HEK293 (cell line): Measurements from ENCODE around the gene PGBD4.

ENCODE experiments used
- CTCF ChIA-PET: fragments of 350-600 bp; formaldehyde crosslinking; extraction: SDS; loops from one replicate; lab custom pipeline; 2021; ENCODE audit warnings: antibody characterized with exemption; lab: Yijun Ruan, JAX
- POLR2A ChIA-PET: fragments of 300-600 bp; formaldehyde crosslinking; extraction: SDS; loops from one replicate; lab custom pipeline; 2020; ENCODE audit warnings: antibody characterized with exemption, inconsistent platforms; lab: Yijun Ruan, JAX
- H3K27ac ChIP-seq: fragments of 200-500 bp; sonication (Bioruptor generic); 2 replicates; pipeline ENCODE4 v1.5.1; 2014; ENCODE audit warnings: low read depth, low read length, control low read depth, inconsistent platforms; ENCODE audit errors: extremely low read depth
- H3K36me3 ChIP-seq, 2 experiments: fragments of 200-500 bp in 1 of 2; sonication (Bioruptor generic) in 1 of 2; 1 replicate in 1 of 2; 2 replicates in 1 of 2; pipeline ENCODE4 v1.5.1; 2014 to 2017; ENCODE audit warnings: inconsistent platforms in 2 of 2, low read length in 2 of 2; ENCODE audit not compliant: control insufficient read depth in 2 of 2, insufficient read depth in 1 of 2
- H3K4me1 ChIP-seq: fragments of 200-500 bp; sonication (Bioruptor generic); 2 replicates; pipeline ENCODE4 v1.5.1; 2014; ENCODE audit warnings: mild to moderate bottlenecking, low read length, inconsistent platforms; ENCODE audit not compliant: control insufficient read depth, insufficient read depth
- H3K4me3 ChIP-seq: 2 replicates; pipeline ENCODE4 v1.5.1; 2011; ENCODE audit warnings: low read depth, mild to moderate bottlenecking, control low read depth, low read length, moderate library complexity
- H3K9me3 ChIP-seq: fragments of 200-500 bp; sonication (Bioruptor generic); 2 replicates; pipeline ENCODE4 v1.5.1; 2014; ENCODE audit warnings: low read depth, low read length, inconsistent platforms; ENCODE audit not compliant: control insufficient read depth, insufficient read depth
- GLIS2 ChIP-seq: fragments of 450-650 bp; formaldehyde crosslinking; IDR thresholded peaks from 2 replicates; pipeline ENCODE4 v1.5.1; 2016; ENCODE audit warnings: missing biosample characterization, missing genetic modification characterization
- INSM2 ChIP-seq: fragments of 450-650 bp; formaldehyde crosslinking; IDR thresholded peaks from 2 replicates; pipeline ENCODE4 v1.5.1; 2016; ENCODE audit warnings: missing biosample characterization, missing genetic modification characterization
- SCRT1 ChIP-seq: fragments of 450-650 bp; formaldehyde crosslinking; IDR thresholded peaks from 2 replicates; pipeline ENCODE4 v1.5.1; 2016; ENCODE audit warnings: missing biosample characterization, missing genetic modification characterization, borderline replicate concordance
- SP7 ChIP-seq: fragments of 450-650 bp; formaldehyde crosslinking; IDR thresholded peaks from 2 replicates; pipeline ENCODE4 v1.5.1; 2016; ENCODE audit warnings: missing biosample characterization, missing genetic modification characterization
- TRIM28 ChIP-seq: IDR thresholded peaks from 2 replicates; pipeline ENCODE4 v1.6.1; 2011; ENCODE audit warnings: low read length, control low read depth, borderline replicate concordance
- ZBTB21 ChIP-seq: fragments of 450-650 bp; formaldehyde crosslinking; IDR thresholded peaks from 2 replicates; pipeline ENCODE4 v1.5.1; 2017; ENCODE audit warnings: missing biosample characterization, missing genetic modification characterization
- ZFP3 ChIP-seq: fragments of 450-650 bp; formaldehyde crosslinking; IDR thresholded peaks from 2 replicates; pipeline ENCODE4 v1.5.1; 2016; ENCODE audit warnings: low read depth, missing biosample characterization, missing genetic modification characterization
- ZFP69B ChIP-seq: fragments of 450-650 bp; formaldehyde crosslinking; IDR thresholded peaks from 2 replicates; pipeline ENCODE4 v1.5.1; 2016; ENCODE audit warnings: missing biosample characterization, missing genetic modification characterization
- ZNF175 ChIP-seq: fragments of 450-650 bp; formaldehyde crosslinking; IDR thresholded peaks from 2 replicates; pipeline ENCODE4 v1.5.1; 2016; ENCODE audit warnings: missing biosample characterization, missing genetic modification characterization
- ZNF2 ChIP-seq: fragments of 450-650 bp; formaldehyde crosslinking; IDR thresholded peaks from 2 replicates; pipeline ENCODE4 v1.5.1; 2016; ENCODE audit warnings: missing biosample characterization, missing genetic modification characterization
- ZNF248 ChIP-seq: fragments of 450-650 bp; formaldehyde crosslinking; IDR thresholded peaks from 2 replicates; pipeline ENCODE4 v1.5.1; 2017; ENCODE audit warnings: missing biosample characterization, missing genetic modification characterization
- ZNF280C ChIP-seq: fragments of 450-650 bp; formaldehyde crosslinking; IDR thresholded peaks from 2 replicates; pipeline ENCODE4 v1.5.1; 2016; ENCODE audit warnings: missing biosample characterization, missing genetic modification characterization
- ZNF335 ChIP-seq: fragments of 450-650 bp; formaldehyde crosslinking; conservative IDR thresholded peaks from 2 replicates; pipeline ENCODE4 v1.5.1; 2016; ENCODE audit warnings: missing biosample characterization, missing genetic modification characterization
- ZNF366 ChIP-seq: fragments of 450-650 bp; formaldehyde crosslinking; conservative IDR thresholded peaks from 2 replicates; pipeline ENCODE4 v1.5.1; 2016; ENCODE audit warnings: missing biosample characterization, missing genetic modification characterization
- ZNF391 ChIP-seq: fragments of 450-650 bp; formaldehyde crosslinking; IDR thresholded peaks from 2 replicates; pipeline ENCODE4 v1.5.1; 2016; ENCODE audit warnings: low read depth, missing biosample characterization, missing genetic modification characterization, borderline replicate concordance
- ZNF426 ChIP-seq: fragments of 450-650 bp; formaldehyde crosslinking; IDR thresholded peaks from 2 replicates; pipeline ENCODE4 v1.5.1; 2017; ENCODE audit warnings: missing biosample characterization, missing genetic modification characterization, mild to moderate bottlenecking, inconsistent platforms, moderate library complexity
- ZNF449 ChIP-seq: fragments of 450-650 bp; formaldehyde crosslinking; IDR thresholded peaks from 2 replicates; pipeline ENCODE4 v1.5.1; 2017; ENCODE audit warnings: missing biosample characterization, mild to moderate bottlenecking, missing genetic modification characterization, moderate library complexity
- ZNF530 ChIP-seq: fragments of 450-650 bp; formaldehyde crosslinking; IDR thresholded peaks from 2 replicates; pipeline ENCODE4 v1.5.1; 2016; ENCODE audit warnings: low read depth, missing biosample characterization, missing genetic modification characterization
- ZNF555 ChIP-seq: fragments of 450-650 bp; formaldehyde crosslinking; conservative IDR thresholded peaks from 2 replicates; pipeline ENCODE4 v1.5.1; 2017; ENCODE audit warnings: missing biosample characterization, mild to moderate bottlenecking, missing genetic modification characterization, inconsistent platforms
- ZNF701 ChIP-seq: fragments of 450-650 bp; formaldehyde crosslinking; IDR thresholded peaks from 2 replicates; pipeline ENCODE4 v1.5.1; 2016; ENCODE audit warnings: missing biosample characterization, missing genetic modification characterization
- ZSCAN18 ChIP-seq: fragments of 450-650 bp; formaldehyde crosslinking; IDR thresholded peaks from 2 replicates; pipeline ENCODE4 v1.5.1; 2016; ENCODE audit warnings: missing biosample characterization, missing genetic modification characterization
- TF ChIP-seq, protein P1 (sequence below): fragments of 450-650 bp; formaldehyde crosslinking; IDR thresholded peaks from 2 replicates; pipeline ENCODE4 v1.5.1; 2016; ENCODE audit warnings: missing biosample characterization, missing genetic modification characterization
- TF ChIP-seq, protein P2 (sequence below): fragments of 450-650 bp; IDR thresholded peaks from 2 replicates; pipeline ENCODE4 v1.5.1; 2018; ENCODE audit warnings: missing biosample characterization, mild to moderate bottlenecking, missing genetic modification characterization

Gene PGBD4

GRCh38 chr15:34065941-34066340, 35.9 kb upstream of the PGBD4 start:
- no peak for TF ChIP-seq ZFP3
- no peak for TF ChIP-seq ZSCAN18 (tag by site-specific recombination)
- no peak for TF ChIP-seq ZNF449 (tag by site-specific recombination)
- TF ChIP-seq, protein P1, sequence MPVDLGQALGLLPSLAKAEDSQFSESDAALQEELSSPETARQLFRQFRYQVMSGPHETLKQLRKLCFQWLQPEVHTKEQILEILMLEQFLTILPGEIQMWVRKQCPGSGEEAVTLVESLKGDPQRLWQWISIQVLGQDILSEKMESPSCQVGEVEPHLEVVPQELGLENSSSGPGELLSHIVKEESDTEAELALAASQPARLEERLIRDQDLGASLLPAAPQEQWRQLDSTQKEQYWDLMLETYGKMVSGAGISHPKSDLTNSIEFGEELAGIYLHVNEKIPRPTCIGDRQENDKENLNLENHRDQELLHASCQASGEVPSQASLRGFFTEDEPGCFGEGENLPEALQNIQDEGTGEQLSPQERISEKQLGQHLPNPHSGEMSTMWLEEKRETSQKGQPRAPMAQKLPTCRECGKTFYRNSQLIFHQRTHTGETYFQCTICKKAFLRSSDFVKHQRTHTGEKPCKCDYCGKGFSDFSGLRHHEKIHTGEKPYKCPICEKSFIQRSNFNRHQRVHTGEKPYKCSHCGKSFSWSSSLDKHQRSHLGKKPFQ (tag by site-specific recombination) = no peak
- no peak for TF ChIP-seq ZNF335
- no peak for TF ChIP-seq ZNF175 (tag by site-specific recombination)
- TF ChIP-seq ZNF366 (tag by site-specific recombination) = no peak
- no peak for TF ChIP-seq TRIM28
- TF ChIP-seq ZFP69B (tag by site-specific recombination) = no peak
- H3K9me3 ChIP-seq = no peaks in the 10 kb centered on the region
- no peak overlapping the region for H3K27ac ChIP-seq
- ChIA-PET CTCF (no interaction called here), POLR2A (interaction anchor here (0.6 kb wide), 1 partner anchor 24 kb away, joined by 6 read pairs; no protein-coding TSS in a partner anchor)
- no peak overlapping the region for H3K4me3 ChIP-seq
- no peaks in the 10 kb centered on the region for H3K4me1 ChIP-seq
- H3K36me3 ChIP-seq = no peaks in the 10 kb centered on the region

- ChIA-PET CTCF (no interaction called here), POLR2A (no interaction called here)
- no peaks in the 10 kb centered on the region for H3K4me1 ChIP-seq
- H3K36me3 ChIP-seq = no peaks in the 10 kb centered on the region
- no peak overlapping the region for H3K27ac ChIP-seq
- H3K4me3 ChIP-seq = no peak overlapping the region
- TF ChIP-seq ZNF391 (tag by site-specific recombination) (no peak), ZBTB21 (no peak), ZNF555 (tag by site-specific recombination) (no peak), SP7 (no peak)
- TF ChIP-seq, all 188 proteins: peak for 0
- H3K9me3 ChIP-seq = no peaks in the 10 kb centered on the region
Measured at GRCh38 chr15:34070003-34070402, 31.9 kb upstream of the PGBD4 start.

- Histone ChIP-seq H3K36me3 (no peaks in the 10 kb centered on the region), H3K4me1 (no peaks in the 10 kb centered on the region), H3K4me3 (no peak overlapping the region), H3K27ac (no peak overlapping the region), H3K9me3 (no peaks in the 10 kb centered on the region)
- ChIA-PET POLR2A (no interaction called here), CTCF (no interaction called here)
- TF ChIP-seq INSM2 (tag by site-specific recombination) (no peak), ZNF280C (tag by site-specific recombination) (no peak), ZBTB21 (no peak), GLIS2 (no peak), ZNF366 (tag by site-specific recombination) (no peak), ZNF701 (no peak), ZNF530 (tag by site-specific recombination) (no peak), ZNF248 (tag by site-specific recombination) (no peak), SCRT1 (no peak), ZNF426 (tag by site-specific recombination) (no peak), ZNF2 (tag by site-specific recombination) (no peak)
- TF ChIP-seq, protein P2, sequence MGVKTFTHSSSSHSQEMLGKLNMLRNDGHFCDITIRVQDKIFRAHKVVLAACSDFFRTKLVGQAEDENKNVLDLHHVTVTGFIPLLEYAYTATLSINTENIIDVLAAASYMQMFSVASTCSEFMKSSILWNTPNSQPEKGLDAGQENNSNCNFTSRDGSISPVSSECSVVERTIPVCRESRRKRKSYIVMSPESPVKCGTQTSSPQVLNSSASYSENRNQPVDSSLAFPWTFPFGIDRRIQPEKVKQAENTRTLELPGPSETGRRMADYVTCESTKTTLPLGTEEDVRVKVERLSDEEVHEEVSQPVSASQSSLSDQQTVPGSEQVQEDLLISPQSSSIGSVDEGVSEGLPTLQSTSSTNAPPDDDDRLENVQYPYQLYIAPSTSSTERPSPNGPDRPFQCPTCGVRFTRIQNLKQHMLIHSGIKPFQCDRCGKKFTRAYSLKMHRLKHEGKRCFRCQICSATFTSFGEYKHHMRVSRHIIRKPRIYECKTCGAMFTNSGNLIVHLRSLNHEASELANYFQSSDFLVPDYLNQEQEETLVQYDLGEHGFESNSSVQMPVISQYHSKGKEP = no peak
Measured at GRCh38 chr15:34076785-34077184, 25.1 kb upstream of the PGBD4 start.
